Stromal cell of bone marrow (primary cell): ENCODE results near the gene AHI1.

Experiments
- DNase-seq: peaks from one replicate; pipeline ENCODE4 v3.0.0-alpha.2; 2012; ENCODE audit warnings: low read depth

Gene AHI1

DNA sequence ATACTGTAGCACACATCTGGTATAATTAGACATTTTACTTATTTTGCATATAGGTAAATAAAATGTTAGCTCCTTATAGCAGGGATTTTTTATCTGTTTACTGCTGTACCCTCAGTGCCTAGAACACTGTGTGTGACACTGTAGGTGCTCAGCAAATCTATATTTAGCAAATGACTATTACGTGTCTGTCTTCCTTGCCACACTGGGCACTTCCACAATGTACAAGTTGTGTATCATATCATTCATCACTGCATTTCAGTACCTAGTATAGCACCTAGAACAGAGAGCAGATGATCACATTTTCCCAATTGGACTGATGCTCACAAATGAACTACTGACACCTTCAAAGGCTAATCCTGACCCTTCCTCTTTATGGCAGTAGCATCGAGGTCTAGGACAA lies 200.8 kb downstream of the AHI1 start:
- DNase-seq, result no peak

GRCh38 chr6:135295085-135295484 lies 202.5 kb downstream of the AHI1 start:
- no peak for DNase-seq

- no peak for DNase-seq
Observed at GRCh38 chr6:135291288-135292076, 206.1 kb downstream of the AHI1 start.

DNA sequence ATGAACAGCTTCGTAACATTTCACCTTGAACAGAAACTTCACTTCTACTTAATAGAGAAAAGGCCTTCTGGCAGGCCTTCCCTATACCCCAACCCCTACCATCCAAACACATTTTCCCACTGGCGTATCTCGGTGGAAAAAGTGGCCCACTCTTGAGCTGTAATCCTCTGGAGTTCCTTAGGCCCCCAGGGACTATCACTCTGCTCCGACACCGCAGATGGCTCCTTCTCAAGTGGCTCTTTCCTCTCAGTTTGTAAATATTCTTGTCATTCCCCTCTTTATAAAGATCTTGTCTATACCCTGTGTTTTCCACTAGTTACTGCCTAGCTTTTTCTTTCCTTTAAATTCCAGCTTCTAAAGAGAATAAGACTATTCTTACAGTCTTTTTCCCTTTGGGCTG lies 207.7 kb downstream of the AHI1 start:
- no peak for DNase-seq

DNA sequence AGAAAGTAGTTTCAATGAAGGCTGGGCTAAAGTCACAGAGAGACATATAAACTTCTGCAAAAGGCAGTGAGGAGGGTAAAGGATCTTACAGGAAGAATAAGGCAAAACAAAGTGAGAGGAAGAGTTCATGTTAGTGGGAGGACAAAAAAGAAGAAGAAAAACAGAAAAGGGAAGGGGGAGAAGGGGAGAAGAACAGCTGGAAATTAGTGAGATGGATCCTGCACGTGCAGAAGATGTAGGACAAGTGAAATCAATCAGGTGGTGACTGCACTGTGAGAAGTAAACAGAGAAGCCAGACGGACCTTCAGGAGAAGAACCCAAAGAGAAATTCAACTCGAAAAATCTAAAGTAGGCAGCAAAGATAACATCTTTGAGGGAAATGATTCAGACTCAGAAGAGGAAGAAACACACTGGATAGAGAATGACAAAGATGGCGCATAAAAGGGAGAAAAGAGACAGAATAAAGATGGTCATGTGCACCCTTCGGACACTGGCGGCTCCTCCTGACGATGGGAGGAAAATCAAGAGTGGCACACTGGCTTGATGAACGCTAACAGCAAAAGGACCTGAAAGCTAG lies 210.5 kb downstream of the AHI1 start:
- no peak for DNase-seq

GRCh38 chr6:135285165-135285564 lies 212.4 kb downstream of the AHI1 start:
- no peak for DNase-seq

DNA sequence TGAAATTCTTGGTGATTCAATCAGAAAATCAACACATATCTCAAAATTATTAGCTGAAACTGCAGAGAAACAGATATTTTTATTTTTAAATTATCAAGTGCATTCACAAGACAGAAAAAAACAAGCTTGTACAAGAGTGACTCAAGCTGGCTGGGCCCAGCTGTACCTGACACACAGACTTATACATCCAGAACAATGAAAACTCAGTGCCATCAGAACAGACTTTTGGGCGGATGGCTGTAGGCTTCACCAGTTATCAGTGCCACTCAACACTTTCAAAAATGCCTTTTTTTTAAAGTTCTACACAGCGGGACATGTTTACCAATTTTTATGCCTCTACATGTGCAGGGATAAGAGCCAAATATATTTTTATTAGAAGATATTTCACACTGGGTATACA lies 213.6 kb downstream of the AHI1 start:
- no peak for DNase-seq

- DNase-seq, result no peak
Observed at GRCh38 chr6:135282395-135282794, 215.1 kb downstream of the AHI1 start.

- DNase-seq, result no peak
Observed at GRCh38 chr6:135281964-135282363, 215.6 kb downstream of the AHI1 start.

DNA sequence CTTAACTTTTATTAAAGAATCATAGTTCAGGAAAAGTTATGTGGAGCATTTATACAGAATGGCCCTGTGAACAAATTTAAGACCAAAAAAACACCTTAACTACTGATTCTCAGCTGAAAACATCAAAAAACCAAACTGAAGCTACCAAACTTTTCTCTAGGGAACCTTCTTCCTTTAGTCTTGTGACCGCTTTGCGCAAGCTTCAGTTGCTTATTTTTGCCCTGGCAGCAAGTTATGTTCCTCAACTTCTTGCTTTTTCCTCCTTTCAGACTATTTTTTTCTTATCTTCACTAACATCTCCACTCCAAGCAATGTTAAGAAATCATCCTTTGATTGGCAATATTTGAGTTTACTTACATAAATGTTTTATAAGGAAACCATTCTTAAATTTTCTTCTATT lies 216.3 kb downstream of the AHI1 start:
- no peak for DNase-seq

DNA sequence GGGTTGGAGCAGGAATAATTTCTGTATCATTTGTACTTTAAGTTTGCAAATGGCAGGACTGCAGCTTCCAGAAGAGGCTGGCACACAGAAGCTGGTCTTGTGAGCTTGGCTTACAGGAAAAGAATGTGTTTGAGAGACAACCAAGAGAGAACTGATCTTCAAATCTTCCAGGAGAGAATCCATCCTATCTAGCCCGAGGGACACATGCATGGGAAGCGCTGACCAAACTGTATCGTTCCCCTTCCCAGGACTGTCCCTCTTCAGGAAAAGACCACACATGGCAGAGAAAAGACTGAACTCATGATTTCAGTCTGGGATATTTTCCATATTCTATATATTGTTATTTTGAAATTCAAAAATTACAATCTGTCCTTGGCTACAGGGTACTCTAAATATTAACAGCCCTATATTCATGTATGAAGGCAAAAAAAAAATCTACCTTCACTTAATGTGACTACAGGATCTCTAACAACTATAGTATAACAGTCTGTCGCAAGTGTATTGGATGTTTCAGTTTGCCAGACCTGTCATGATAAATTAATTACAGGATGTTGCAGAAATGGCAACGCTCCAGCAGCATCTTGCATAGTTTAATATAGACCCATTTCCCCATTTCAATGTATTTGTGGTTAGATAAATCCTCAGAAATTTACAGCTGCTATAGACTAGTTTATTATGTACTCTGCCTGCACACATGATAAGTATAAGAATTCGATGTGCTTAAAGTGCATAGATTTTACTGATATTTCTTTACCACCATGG lies 217.0 kb downstream of the AHI1 start:
- no peak for DNase-seq

GRCh38 chr6:135277422-135277821 lies 220.1 kb downstream of the AHI1 start:
- DNase-seq, result no peak

- DNase-seq, result no peak
Observed at GRCh38 chr6:135274561-135275293, 222.8 kb downstream of the AHI1 start.

DNA sequence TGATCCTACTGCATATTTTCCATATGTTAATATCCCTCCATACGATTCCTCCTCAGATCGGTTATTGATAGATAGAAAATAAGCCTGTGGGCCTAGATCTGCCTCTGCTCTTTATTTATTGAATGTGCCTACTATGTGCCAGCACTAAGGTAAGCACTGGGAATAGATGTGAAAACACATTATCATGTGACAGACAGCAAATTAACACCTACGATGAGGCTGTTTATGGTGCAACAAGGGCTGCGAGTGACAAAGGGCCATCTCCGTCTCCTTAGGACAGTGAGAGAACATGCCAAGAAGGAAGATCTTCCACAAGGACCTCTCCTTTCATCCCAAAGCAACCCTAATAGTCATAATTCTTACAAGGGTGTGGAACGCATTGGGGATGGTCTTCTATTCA lies 225.9 kb downstream of the AHI1 start:
- DNase-seq, result no peak

DNA sequence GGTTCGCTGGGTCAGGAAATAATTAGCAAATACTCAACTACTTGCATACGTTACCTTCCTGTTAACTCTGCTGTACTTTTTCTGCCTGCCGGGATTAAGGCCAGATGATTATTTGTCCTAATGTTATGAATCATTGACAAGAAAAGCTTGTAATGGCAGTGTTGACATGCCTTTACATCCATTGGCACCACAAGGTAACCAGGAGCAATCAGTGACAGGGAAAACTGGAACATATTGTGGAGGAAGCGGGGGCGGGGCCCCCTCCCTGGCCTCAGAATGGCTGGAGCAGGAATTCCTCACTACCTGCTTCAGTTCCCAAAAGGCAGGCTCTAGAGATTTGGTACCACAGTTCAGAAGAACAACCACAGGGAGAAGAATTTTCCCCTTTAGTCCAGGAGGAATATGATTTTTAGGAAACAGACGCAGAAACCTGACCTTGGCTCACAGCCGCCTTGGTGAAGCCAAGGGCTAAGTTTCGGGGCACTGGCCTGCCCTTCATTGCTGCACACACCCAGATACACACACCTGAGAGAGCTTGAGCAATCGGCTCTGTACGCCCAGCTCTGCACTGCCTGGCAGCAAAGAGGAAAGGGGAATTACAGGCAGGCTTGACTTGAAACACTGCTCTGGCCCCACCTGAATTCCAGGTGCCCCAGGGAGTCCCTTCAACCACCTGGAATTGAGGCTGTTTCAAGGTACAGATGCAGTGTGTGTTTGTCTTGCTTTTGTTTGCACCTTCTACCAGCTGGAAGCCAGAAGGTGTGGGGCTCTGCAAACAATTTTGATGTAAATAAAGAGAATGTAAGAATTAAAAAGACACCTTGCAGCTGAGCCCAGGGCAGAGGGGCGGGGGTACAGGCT lies 226.6 kb downstream of the AHI1 start:
- no peak for DNase-seq

DNA sequence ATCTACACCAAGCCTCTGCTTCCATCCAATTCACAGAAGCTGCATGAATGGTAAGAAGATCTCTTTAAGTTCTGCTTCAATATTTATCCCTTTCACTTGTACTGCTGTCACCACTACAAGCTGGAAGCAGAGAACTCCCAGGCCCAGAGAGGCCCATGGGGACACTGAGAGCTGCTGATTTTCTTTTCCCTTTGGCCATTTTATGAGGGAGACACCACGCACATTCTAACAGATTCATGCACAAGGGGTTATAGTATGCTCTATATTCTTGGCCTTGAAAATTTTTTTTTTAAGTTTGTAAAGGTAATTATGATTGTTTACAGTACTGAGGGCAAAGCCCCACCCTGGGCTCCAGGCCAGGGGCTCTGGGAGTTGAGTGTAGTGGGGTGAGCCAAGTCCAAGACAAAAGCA lies 228.1 kb downstream of the AHI1 start:
- DNase-seq, result no peak

GRCh38 chr6:135268740-135269139 lies 228.8 kb downstream of the AHI1 start:
- DNase-seq, result no peak

GRCh38 chr6:135268263-135268662 lies 229.3 kb downstream of the AHI1 start:
- DNase-seq, result no peak

DNA sequence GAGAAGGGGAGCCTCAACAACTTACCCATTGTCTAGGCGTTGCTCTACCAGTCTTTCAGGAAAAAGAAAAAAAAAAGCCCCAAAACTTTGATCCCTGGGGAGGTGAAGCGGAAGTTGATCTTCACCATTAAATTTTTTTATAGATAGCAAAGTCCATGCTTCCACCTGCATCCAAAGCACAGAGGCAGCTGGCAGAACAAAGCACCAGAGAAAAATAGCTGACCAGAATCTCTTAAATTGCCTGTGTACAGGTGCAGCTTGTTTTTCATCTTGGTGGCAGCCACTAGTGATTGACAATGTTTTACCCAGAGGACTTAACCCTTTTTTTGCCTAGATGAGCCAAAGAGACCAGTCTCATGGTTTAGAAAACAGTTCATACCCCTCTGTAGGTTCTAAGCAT lies 230.5 kb downstream of the AHI1 start:
- no peak for DNase-seq

- DNase-seq, result no peak
Observed at GRCh38 chr6:135266675-135267074, 230.9 kb downstream of the AHI1 start.

GRCh38 chr6:135265278-135265677 lies 232.3 kb downstream of the AHI1 start:
- DNase-seq, result no peak
